ENCODE data around the gene ZNF207. TPM values are rescaled to one million over a fixed set of nuclear protein-coding genes. Genes with fewer than 3 reads are reported as not detected.

The ZNF207 gene
- total RNA-seq, 2 experiments from 2014 or later, result 252 to 262 TPM

DNA sequence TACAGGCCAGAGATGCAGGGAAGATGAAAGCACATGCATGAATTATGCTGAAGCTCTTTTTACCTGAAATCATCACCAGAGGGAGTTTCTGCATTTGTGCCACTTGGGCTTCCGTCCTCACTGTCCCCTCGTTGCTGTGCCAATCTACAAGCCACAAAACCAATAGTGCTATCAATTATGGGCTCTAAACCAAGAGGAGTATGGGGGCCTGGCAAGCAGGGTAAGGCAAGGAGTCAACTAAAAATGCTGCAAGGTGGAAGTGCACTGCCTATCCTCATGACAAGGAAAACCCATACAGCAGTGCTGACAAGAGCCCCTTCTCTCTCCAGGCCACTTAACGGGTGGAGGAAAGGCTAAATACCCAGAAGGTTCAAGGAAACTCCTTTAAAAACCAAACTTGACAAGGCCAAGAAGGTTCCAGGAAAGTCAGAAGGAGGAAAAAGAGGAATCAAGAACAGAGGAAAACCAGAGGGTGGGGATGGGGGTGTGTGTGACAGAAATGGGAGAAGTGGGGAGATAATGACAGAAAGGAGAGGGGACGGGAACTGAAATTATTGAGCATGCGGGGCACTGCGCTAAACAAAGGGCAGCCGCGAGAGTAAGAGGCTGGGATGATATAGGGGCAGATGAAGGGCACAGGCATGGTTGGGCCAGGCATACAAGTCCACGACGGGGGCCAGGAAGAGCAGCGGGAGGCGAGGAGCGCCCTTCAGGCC, 8.7 kb upstream of the ZNF207 start:
- H3K4me1 Mint-ChIP-seq (ENCODE audit: low read depth), result peaks cover 28% of the 10 kb centered on the region
- peak; percentile 57 for ATAC-seq (ENCODE audit: poor library complexity)
- intact Hi-C loops (cut with DNase I, micrococcal nuclease), result loop anchor here in 1 of 2 experiments (5.0 to 10.0 kb wide), 3 partner anchors 336 to 536 kb away; partner anchors contain the start of genes LRRC37B and MYO1D

GRCh38 chr17:32341857-32342602, 7.9 kb upstream of the ZNF207 start, which contains the start of gene C17orf75:
Gene C17orf75, minus strand, starts transcription at chr17:32342173. Its CDS starts 34 bp downstream, at chr17:32342139.
- H3K27me3 Mint-ChIP-seq, result no peaks in the 10 kb centered on the region
- intact Hi-C loops (cut with DNase I, micrococcal nuclease), result loop anchor here in 1 of 2 experiments (5.0 to 10.0 kb wide), 3 partner anchors 337 to 535 kb away; partner anchors contain the start of genes LRRC37B and MYO1D
- TF ChIP-seq, protein P1, sequence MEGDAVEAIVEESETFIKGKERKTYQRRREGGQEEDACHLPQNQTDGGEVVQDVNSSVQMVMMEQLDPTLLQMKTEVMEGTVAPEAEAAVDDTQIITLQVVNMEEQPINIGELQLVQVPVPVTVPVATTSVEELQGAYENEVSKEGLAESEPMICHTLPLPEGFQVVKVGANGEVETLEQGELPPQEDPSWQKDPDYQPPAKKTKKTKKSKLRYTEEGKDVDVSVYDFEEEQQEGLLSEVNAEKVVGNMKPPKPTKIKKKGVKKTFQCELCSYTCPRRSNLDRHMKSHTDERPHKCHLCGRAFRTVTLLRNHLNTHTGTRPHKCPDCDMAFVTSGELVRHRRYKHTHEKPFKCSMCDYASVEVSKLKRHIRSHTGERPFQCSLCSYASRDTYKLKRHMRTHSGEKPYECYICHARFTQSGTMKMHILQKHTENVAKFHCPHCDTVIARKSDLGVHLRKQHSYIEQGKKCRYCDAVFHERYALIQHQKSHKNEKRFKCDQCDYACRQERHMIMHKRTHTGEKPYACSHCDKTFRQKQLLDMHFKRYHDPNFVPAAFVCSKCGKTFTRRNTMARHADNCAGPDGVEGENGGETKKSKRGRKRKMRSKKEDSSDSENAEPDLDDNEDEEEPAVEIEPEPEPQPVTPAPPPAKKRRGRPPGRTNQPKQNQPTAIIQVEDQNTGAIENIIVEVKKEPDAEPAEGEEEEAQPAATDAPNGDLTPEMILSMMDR (IDR thresholded peaks at IDR 0.05), result no peak

More for the DNA sequence above, 8.7 kb upstream of the ZNF207 start:
- no peaks in the 10 kb centered on the region for H3K27me3 Mint-ChIP-seq
- Histone ChIP-seq H3K4me3 (ENCODE audit: low read length) (peak overlapping the region; percentile 67), H3K36me3 (ENCODE audit: insufficient read depth, low read length) (peaks cover 19% of the 10 kb centered on the region), H3K27me3 (ENCODE audit: control insufficient read depth in 1 of 2, insufficient read depth in 2 of 2, low read length in 2 of 2) (no peaks in the 10 kb centered on the region), H3K27ac (ENCODE audit: low read depth in 1 of 2, low read length in 2 of 2) (peak overlapping the region; percentile 48 to 59), H3K9me3 (ENCODE audit: control insufficient read depth in 1 of 2, insufficient read depth in 1 of 2, low read length in 2 of 2) (no peaks in the 10 kb centered on the region), H3K4me1 (ENCODE audit: insufficient read depth, low read length) (peaks cover 19% of the 10 kb centered on the region)
- TF ChIP-seq, protein P1 (IDR thresholded peaks at IDR 0.05), result peak; percentile 41
- H3K9me3 Mint-ChIP-seq, result no peaks in the 10 kb centered on the region
- DNase-seq, result peak in 13 of 14 experiments; percentile 30 to 84 (median 42)
- H3K27ac Mint-ChIP-seq, result peak overlapping the region; percentile 91
- H3K4me3 Mint-ChIP-seq, result peak overlapping the region; percentile 99
- H3K36me3 Mint-ChIP-seq (ENCODE audit: low read depth), result peaks cover 30% of the 10 kb centered on the region
- CTCF ChIA-PET, result interaction anchor here (0.7 to 2.1 kb wide), 3 partner anchors 10 to 103 kb away, joined by 3 to 8 read pairs (median 7); partner anchors contain the start of genes PSMD11 and ZNF207
- POLR2A ChIA-PET, result interaction anchor here (0.6 to 3.7 kb wide), 5 partner anchors 10 to 145 kb away, joined by 3 to 33 read pairs (median 4); partner anchors contain the start of genes CDK5R1, PSMD11 and ZNF207

More at GRCh38 chr17:32341857-32342602, 7.9 kb upstream of the ZNF207 start, which contains the start of gene C17orf75:
- Histone ChIP-seq H3K27me3 (ENCODE audit: control insufficient read depth in 1 of 2, insufficient read depth in 2 of 2, low read length in 2 of 2) (no peaks in the 10 kb centered on the region), H3K4me1 (ENCODE audit: insufficient read depth, low read length) (peaks cover 19% of the 10 kb centered on the region), H3K27ac (ENCODE audit: low read depth in 1 of 2, low read length in 2 of 2) (peak within 1 kb of the TSS; percentile 58 to 62), H3K9me3 (ENCODE audit: control insufficient read depth in 1 of 2, insufficient read depth in 1 of 2, low read length in 2 of 2) (no peaks in the 10 kb centered on the region), H3K4me3 (ENCODE audit: low read length) (peak within 1 kb of the TSS; percentile 67), H3K36me3 (ENCODE audit: insufficient read depth, low read length) (peaks cover 15% of the 10 kb centered on the region)
- DNase-seq, result peak; percentile 69 to 87 (median 78)
- H3K27ac Mint-ChIP-seq, result peak within 1 kb of the TSS; percentile 91
- H3K36me3 Mint-ChIP-seq (ENCODE audit: low read depth), result peaks cover 30% of the 10 kb centered on the region
- POLR2A ChIA-PET, result interaction anchor here (0.6 to 3.7 kb wide), 3 partner anchors 9 to 145 kb away, joined by 3 to 33 read pairs (median 4); partner anchors contain the start of genes CDK5R1 and ZNF207
- H3K4me3 Mint-ChIP-seq, result peak within 1 kb of the TSS; percentile 99
- ATAC-seq (ENCODE audit: poor library complexity), result peak; percentile 92
- H3K4me1 Mint-ChIP-seq (ENCODE audit: low read depth), result peaks cover 28% of the 10 kb centered on the region
- H3K9me3 Mint-ChIP-seq, result no peaks in the 10 kb centered on the region
- CTCF ChIA-PET, result interaction anchor here (2.1 kb wide), 1 partner anchor 9 kb away, joined by 7 read pairs; the partner anchor contains the start of gene ZNF207

All from CD4-positive, alpha-beta T cell (primary cell).